SK-MEL-5 (cell line): ENCODE results near the gene NAB2. TPM values are rescaled to one million over a fixed set of nuclear protein-coding genes. Genes with fewer than 3 reads are reported as not detected.

ENCODE experiments used
- DNase-seq: peaks from one replicate; pipeline ENCODE4 v3.0.0-alpha.2; 2016; ENCODE audit warnings: low read depth, low spot score
- in situ Hi-C: cut with HindIII; loops from 2 replicates; pipeline ENCODE4 v1.10.0; 2016; ENCODE audit warnings: low sequenced_read_pairs, high pct_unique_total_duplicates, low pct_unique_long_range_greater_than_20kb
- total RNA-seq: library from RNA; depleted of rRNA; stranded (reverse); fragments of >200 nt; shearing (Covaris generic); gene quantifications from 2 replicates; pipeline ENCODE4 v1.2.3, GENCODE V29; 2014

The NAB2 gene
- total RNA-seq, 1 experiment from 2014 or later = 79.0 TPM

DNA sequence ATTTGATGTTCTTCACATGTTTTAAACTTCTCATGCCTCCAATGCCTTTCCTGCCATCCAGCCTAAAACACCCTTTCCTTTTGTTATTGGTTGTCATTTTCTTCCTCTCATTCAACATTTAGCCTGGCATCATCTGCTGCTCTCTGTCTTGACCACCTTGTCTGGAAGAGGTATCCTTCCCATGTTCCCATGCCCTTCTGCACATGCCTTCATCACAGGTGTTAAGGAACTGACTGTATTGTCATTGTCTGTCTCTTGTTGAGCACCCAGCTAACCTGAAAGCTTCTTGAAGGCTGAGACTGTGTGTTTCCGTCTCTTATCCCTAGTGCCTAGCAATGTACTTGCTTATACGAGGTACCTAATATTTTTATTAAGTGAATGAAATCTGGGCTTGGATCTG is 34.9 kb downstream of the NAB2 start:
- no peak for DNase-seq
- in situ Hi-C loops = no loop called here

DNA sequence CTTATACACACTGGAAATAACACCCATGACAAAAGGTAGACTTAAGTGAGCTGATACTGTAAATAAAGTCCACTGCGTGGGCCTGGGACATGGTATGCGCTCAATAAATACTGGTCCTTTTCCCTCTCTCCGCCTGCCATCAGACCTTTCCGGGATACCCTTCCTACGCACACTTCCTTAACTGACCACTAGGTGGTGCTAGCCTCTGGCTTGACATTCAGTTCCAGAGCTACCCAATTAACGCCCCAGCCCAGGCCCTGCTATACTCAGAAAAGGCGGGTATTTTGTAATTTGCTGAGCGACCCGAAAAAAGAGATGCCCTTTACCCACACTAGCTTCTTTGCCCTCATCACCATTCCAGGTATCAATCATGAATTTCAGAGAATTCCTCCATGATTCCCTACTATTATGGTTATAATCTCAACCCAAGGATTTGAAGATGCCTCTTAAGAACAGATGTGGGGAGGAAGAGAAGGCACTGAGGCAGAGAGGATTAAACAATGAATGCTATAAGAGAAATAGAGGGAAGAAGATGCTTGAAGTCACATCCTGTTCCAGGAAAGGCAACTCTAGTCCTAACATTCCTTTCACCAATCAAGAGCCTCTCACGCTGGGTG is 35.5 kb downstream of the NAB2 start:
- in situ Hi-C loops = no loop called here
- DNase-seq = peak; percentile 86

DNA sequence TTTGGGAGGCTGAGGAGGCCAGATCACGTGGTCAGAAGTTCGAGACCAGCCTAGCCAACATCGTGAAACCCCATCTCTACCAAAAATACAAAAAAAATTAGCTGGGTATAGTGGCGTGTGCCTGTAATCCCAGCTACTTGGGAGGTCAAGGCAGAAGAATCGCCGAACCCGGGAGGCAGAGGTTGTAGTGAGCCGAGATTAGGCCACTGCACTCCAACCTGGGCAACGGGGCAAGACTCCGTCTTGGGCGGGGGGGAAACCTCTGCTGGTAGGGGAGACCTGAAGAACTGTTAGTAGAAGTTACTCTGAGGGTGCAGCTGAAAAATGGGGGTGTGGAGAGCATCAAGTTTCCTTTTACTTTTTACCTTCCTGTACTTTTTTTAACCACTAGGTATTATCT is 37.1 kb downstream of the NAB2 start:
- no peak for DNase-seq
- in situ Hi-C loops = no loop called here

DNA sequence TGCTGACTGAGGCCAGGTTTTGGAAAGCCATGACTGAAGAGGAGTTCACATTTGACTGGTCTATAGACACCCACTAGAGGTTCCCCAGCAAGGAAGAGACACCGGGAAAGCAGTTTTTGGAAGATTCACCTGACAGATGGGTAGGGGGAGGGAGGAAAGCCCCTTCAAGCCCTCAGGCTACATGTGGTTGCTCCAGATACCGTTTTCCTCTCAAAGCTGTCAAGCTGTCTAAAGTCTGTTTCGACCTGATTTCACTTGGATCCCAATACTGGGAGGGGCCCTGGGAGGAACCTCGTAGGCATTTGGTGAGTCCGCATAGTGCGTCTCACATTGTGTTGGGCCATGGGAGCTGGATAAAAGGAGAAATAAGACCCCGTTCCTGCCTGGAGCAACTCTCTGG is 37.6 kb downstream of the NAB2 start:
- in situ Hi-C loops = no loop called here

DNA sequence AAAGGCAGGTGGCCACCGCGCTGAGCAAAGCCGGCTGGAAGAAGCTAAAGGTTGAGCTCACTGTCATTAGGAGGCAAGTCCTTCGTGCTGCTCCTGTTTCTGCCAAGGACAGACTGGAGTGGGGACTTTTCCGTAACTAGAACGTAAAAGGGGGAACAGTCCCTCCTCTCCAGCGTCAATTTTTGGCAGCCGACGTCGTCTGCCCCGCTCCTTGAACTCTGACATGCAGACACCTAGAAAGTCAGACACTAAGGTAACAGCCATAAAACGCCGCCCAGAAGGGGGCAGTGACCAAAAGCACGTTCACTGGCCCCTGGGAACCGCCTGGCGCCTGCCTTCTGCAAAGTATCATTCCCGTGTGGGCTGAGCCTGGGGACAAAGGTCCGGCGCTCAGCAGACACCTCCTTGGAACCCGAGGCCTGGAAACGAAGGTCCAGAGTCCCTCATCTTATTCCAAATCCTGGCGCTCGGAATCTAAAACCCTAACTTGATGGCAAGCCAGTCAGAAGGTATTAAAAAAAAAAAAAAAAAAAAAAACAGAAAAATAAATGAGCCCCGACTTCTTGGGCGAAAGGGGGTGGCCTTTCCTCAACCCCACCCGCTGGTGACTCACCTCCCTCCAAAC is 38.3 kb downstream of the NAB2 start:
- DNase-seq = peak; percentile 24
- in situ Hi-C loops = no loop called here

More for the DNA sequence above, 37.6 kb downstream of the NAB2 start:
- DNase-seq = no peak

DNA sequence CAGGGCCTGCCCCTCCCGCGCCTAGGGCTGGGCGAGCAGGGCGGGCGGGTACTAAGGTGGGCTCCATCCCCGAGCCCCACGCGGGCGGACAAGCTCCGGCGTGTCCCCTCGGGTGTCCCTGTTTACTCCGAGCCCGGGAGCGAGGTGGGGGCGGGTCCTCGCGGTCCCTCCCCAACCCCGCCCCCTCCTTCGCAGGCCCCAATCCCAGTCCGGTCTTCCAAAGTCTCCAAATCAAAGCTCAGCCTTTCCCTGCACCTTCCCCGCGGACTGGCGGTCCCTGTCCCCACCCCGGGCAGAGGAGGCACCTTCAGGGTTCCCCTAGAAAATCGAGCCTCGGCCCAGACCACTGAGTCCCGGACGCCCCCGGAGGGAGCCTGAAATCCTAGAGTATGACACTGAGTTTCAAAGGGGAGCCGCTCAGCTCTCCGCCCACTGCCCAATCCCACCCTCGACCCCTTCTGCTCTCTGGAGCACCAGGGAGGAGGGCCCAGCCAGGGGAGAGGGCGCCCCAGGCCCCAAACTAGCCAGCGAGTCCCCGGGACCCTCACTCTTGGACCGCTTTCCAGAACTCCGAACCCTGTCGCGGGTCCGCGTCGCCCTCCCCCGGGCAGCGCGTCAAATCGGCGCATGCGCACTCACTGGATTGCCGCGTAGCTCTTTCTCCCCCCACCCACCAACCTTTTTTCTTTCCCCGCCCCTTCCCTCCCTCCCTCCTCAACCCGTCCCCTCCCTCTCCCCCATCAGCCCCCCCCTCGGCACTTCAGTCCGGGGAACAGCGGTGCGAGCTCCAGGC is 39.0 kb downstream of the NAB2 start, which contains the start of gene LRP1:
TSS of gene LRP1 (plus strand) at position 758 of the 793 bp plus-strand sequence. CDS start 482 bp downstream, outside the sequence.
- in situ Hi-C loops = no loop called here
- DNase-seq = peak; percentile 79

DNA sequence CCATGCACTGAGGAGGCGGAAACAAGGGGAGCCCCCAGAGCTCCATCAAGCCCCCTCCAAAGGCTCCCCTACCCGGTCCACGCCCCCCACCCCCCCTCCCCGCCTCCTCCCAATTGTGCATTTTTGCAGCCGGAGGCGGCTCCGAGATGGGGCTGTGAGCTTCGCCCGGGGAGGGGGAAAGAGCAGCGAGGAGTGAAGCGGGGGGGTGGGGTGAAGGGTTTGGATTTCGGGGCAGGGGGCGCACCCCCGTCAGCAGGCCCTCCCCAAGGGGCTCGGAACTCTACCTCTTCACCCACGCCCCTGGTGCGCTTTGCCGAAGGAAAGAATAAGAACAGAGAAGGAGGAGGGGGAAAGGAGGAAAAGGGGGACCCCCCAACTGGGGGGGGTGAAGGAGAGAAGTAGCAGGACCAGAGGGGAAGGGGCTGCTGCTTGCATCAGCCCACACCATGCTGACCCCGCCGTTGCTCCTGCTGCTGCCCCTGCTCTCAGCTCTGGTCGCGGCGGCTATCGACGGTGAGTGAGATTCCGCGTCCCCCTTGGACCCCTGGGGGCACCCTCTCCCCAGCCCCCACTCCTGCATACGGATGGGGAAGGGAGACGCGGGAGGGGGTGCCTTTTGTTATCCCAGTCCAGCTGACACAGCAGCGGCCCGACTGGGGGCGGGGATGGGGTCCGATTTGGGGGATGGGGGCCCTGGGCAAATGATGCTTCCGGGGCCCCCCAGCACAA is 39.8 kb downstream of the NAB2 start:
- no peak for DNase-seq
- in situ Hi-C loops = no loop called here

DNA sequence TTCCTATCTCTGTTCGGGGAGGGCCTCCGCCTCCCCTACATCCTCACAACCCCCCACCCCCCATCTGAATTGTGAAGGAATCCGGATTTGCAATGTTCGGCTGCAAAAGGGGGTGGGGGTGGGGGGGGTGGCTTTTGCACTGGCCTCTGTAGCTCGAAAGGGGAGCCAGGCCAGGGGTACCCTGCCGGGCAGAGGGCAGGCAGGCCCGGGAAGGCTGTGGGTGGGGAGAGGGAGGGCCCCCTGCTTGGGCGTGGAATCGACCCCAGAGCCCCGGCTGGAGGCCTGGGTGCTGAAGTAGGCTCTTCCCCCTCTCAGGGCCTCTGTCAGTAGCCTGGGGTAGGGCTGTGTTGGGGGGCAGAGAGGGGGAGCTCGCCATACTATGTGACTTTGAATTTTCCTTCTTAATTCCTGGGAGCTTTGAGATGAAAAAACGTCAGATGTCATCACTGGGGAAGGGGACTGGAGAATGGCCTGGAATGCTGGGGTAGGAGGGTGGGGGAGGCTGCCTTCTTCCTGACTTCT is 40.5 kb downstream of the NAB2 start:
- in situ Hi-C loops = no loop called here
- DNase-seq = no peak

DNA sequence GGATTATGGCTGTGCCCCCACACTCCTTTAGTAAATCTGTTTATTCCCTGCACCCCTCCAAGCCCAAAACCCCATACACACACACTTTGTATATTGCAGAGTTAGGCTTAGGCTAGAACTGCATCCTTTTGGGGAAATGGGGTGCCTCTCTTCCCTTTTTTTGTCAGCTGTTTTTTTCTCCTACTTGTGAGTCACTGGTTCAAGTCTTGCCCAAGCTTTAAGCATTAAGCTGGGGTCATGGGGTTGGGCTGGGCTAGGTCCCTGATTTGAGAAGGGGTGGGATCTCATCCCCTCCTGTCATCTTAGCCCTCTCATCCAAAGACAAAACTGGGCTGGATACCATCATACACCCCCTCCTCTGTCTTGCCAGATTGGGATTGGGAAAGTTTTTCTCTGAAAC is 41.0 kb downstream of the NAB2 start:
- no peak for DNase-seq
- in situ Hi-C loops = no loop called here

DNA sequence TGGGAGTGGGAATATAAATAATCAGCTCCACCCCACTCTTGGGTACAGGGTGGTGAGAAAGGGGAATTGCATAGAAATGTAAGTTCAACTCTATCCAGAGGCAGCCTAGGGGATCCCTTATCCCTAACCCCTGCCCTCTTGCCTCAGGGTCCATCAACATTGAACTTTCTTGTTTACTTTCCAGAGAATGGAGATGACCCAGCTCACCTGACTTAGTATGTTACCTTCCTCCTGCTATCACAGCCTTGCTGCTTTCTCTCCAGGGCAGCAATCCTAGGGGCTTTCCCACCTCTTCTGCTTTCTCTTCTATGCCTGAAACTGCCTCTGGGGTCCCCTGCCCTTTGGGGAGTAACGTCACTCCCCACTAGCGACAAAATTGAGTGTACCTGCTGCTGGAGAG is 42.0 kb downstream of the NAB2 start:
- in situ Hi-C loops = no loop called here

DNA sequence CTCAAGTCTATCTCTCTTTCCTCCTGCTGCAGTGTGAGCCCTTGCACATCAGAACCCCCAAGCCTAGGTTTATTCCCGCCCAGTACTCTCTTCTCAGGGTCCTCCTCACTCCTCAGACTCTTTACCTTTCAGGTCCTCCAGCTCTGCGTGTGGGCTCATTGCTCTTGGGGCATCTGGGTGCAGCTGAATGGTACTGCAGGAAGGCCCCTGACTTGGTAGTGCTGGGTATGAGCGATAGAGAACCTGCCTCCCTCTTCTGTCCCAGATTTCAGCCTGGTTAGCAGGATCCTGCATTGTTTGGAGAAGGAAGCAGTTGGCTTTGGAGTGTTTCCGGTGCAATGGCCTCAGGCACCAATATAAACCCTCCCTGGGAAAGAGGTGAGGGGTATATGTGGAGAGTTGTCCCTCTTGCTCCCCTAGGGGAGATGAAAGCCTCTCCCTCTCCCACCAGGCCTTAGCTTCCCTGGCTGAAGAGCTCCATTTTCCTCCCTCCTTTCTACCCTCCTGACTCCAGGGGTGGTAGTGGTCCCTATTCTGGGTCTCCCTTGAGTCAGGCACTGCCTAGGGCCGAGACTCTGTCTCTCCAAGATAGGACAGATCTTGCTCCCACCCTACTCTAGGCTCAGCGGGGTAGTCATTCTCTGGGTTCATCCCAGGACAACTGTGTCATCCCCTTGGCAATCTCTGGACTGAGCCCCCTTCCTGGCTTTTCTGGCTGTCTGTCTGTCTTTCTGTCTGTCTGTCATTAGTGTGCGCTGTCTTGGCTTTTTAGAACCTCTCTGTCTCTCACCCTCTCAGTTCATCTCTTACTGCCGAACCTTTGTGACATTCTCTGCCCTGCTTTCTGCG is 43.2 kb downstream of the NAB2 start:
- in situ Hi-C loops = no loop called here
- DNase-seq = no peak

More for the DNA sequence above, 42.0 kb downstream of the NAB2 start:
- DNase-seq = no peak

DNA sequence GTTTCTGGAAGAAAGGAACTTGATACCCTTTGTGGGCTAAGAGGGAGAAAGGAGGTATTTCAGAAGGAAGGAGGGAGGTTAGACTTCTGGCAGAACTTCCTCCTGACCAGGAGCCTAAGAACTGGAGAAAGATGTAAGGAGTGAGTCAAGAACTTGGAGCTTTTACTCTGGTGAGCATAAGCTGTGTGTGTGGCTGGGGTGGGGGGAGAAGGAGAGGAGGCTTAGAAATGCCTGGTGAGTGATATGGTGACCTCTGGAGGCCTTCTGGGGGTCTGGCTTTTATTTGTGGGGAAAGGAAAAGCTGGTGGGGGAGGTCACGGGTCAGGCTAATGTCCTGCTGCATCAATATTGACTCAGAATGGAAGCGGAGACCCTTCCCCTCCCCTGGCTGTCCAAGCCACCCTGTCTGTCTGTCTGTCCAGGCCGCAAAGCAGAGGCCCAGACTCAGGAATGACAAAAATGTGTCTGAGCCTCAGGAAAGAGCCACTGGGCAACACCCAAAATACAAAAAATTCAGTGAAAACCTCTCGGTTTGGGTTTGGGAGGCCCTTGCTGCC is 44.2 kb downstream of the NAB2 start:
- in situ Hi-C loops = no loop called here
- no peak for DNase-seq

DNA sequence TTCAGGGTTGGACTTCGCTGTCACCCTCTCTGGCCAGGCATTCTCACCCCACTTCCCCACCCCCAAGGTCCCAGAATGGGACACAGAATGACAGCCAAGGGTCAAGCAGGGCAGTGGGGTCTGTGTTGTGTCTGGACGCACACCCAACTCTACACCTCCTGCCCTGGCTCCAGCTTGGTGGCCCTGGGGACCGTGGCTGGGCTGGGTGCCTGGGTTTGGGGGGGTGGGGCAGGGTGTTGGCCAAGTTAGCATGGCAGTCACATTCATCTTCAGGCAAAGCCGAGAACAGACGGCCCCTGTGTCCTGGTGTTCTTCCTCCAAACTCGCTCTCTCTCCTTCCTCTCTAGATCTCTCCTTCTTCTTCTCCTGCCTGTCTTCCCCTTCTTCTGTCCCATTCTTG is 45.0 kb downstream of the NAB2 start:
- in situ Hi-C loops = no loop called here
- no peak for DNase-seq

DNA sequence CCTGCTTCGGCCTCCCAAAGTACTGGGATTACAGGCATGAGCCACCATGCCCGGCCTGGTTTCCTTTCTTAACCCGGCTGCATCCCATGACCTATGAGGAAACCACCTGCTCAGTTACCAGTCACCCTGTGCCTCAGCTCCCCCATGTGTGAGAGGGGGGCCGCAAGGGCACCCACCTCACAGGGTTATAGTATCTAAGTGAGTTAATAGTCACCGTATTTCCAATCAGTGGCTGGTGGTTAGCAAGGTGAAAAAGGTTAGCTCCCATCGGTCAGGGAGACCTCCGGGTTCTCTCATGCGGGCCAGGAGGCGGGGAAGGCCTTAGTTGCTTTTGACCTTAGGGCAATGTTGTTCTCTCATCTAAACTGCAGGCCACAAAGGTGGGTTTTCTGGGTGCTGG is 46.0 kb downstream of the NAB2 start:
- in situ Hi-C loops = no loop called here
- DNase-seq = no peak

DNA sequence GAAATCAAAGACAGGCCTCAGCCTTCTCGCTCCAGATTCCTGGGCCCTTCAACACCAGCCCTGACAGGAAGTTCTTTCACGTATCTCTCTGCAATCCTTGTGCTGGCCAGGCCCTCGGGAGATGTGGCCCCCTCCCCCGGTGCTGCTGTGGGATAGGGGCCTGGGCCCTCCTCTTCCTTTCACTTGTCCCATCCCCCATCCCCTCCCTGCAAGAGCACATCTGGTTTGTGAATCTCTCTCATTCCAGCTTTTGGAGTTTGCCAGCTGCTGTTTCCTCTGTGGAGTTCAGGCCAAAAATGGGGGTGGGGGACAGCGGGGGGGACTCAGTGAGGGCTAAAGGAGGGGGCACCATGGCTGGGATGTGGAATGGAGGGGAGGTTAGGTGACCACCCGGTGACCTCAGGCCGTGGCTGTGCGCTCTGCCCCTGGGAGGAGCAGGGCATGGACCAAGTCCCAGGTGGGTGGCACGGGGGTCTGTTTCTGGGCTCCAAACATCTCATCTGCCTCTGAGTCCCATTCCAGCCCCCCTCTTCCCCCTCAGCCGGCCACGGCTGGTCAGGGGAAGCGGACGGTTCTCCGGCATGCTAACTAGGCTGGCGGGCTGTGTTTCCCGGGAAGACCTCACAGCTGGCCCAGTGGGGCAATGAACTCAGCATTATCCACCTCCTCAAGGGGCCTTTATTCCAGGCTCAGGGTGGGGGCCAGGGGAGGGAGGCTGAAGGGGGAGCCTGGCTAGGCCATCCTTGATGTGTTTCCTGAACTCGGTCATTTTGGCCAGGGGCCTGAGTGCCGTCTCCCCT is 46.8 kb downstream of the NAB2 start:
- in situ Hi-C loops = no loop called here
- DNase-seq = no peak
